Measurements from ENCODE around the gene CBX7. TPM values are rescaled to one million over a fixed set of nuclear protein-coding genes. Genes with fewer than 3 reads are reported as not detected.

The CBX7 gene
- total and polyA plus RNA-seq, 2 of the 4 experiments (the other 2 are of a cell fraction) = 0.90 to 3.6 TPM

GRCh38 chr22:39129746-39130145 is 22.7 kb downstream of the CBX7 start:
- POLR2A ChIA-PET (ENCODE audit: unreplicated experiment) = no interaction called here
- CTCF ChIA-PET = no interaction called here

More at GRCh38 chr22:39129746-39130145, 22.7 kb downstream of the CBX7 start:
- in situ Hi-C loops (cut with MboI; ENCODE audit: low sequenced_read_pairs) = no loop called here
- TF ChIP-seq POLR2A (IDR thresholded peaks at IDR 0.05; ENCODE audit: low read depth, low read length) = no peak
- Histone ChIP-seq H2AFZ (replicated peaks; ENCODE audit: low read length, poor library complexity) (no peak overlapping the region), H3K18ac (ENCODE audit: low read depth, low read length) (no peak overlapping the region), H4K5ac (ENCODE audit: low read depth, low read length) (no peak overlapping the region), H4K20me1 (ENCODE audit: insufficient read depth, low read length) (no peaks in the 10 kb centered on the region), H3K27me3 (ENCODE audit: control insufficient read depth, insufficient read depth, low read length) (peaks cover 2% of the 10 kb centered on the region; the same call in 1 of the 2 replicates), H3K9ac (ENCODE audit: low read depth, low read length) (no peak overlapping the region), H3K23ac (ENCODE audit: low read depth, low read length) (no peak overlapping the region), H4K91ac (ENCODE audit: insufficient read depth, low read depth, low read length) (no peak overlapping the region), H2BK15ac (ENCODE audit: low read depth, low read length) (no peak overlapping the region), H3K36me3 (ENCODE audit: control insufficient read depth, insufficient read depth, low read length) (no peaks in the 10 kb centered on the region), H3K4me1 (ENCODE audit: control insufficient read depth, insufficient read depth, low read length) (peaks cover 8% of the 10 kb centered on the region), H2AK9ac (replicated peaks; ENCODE audit: low read depth, low read length, poor library complexity) (no peak overlapping the region), H3K56ac (ENCODE audit: extremely low read depth, insufficient read depth, low read length) (no peak overlapping the region), H3K4ac (ENCODE audit: low read depth, low read length) (no peak overlapping the region), H3K27ac (ENCODE audit: insufficient read depth, low read length) (no peak overlapping the region), H4K8ac (ENCODE audit: low read depth in 2 of 2, low read length in 2 of 2) (no peak overlapping the region), H2BK5ac (ENCODE audit: low read depth, low read length, poor library complexity, severe bottlenecking) (no peak overlapping the region), H2BK120ac (ENCODE audit: low read depth, low read length) (no peak overlapping the region), H2AK5ac (ENCODE audit: low read depth, low read length) (no peak overlapping the region), H3K9me3 (ENCODE audit: control insufficient read depth, insufficient read depth, low read length) (no peaks in the 10 kb centered on the region), H3K14ac (replicated peaks; ENCODE audit: low read depth, low read length) (no peak overlapping the region), H2BK20ac (ENCODE audit: low read depth, low read length) (no peak overlapping the region), H3K4me2 (ENCODE audit: low read depth, low read length) (no peak overlapping the region), H3K9me1 (ENCODE audit: insufficient read depth, low read length) (no peaks in the 10 kb centered on the region), H3K79me1 (ENCODE audit: low read depth in 1 of 2, low read length in 2 of 2) (no peaks in the 10 kb centered on the region), H3K4me3 (ENCODE audit: insufficient read depth, low read depth, low read length) (no peak overlapping the region)
- 88% methylated on average over 5 of the region's 9 CpGs; no CpG with 5 or more reads in 1 of the 2 experiments for WGBS, 2 experiments (ENCODE audit: extremely low coverage in 2 of 2, insufficient read length in 1 of 2)
- intact Hi-C loops (cut with micrococcal nuclease) = no loop called here
- dilution Hi-C loops (cut with HindIII; ENCODE audit: low sequenced_read_pairs, unreplicated experiment) = no loop called here
- ATAC-seq (ENCODE audit: low read depth) = no peak
- BruUV-seq (replicated peaks) = no TSS peak
- DNase-seq = no peak

All from IMR-90 (cell line).